ENCODE measurements around the gene CNIH2.

Gene CNIH2

GRCh38 chr11:66285250-66285947 is 7.4 kb downstream of the CNIH2 start:
- Histone ChIP-seq H3K4me3 (no peak overlapping the region), H3K4me1 (peaks cover 9% of the 10 kb centered on the region), H3K27me3 (ENCODE audit: low read depth) (no peaks in the 10 kb centered on the region; the same call in 1 of the 2 replicates), H3K36me3 (replicated peaks) (peaks cover 15% of the 10 kb centered on the region), H3K9me3 (no peaks in the 10 kb centered on the region)
- in situ Hi-C loops (cut with MboI; ENCODE audit: low sequenced_read_pairs): no loop called here
- no peak for DNase-seq (ENCODE audit: low spot score in 2 of 2)

DNA sequence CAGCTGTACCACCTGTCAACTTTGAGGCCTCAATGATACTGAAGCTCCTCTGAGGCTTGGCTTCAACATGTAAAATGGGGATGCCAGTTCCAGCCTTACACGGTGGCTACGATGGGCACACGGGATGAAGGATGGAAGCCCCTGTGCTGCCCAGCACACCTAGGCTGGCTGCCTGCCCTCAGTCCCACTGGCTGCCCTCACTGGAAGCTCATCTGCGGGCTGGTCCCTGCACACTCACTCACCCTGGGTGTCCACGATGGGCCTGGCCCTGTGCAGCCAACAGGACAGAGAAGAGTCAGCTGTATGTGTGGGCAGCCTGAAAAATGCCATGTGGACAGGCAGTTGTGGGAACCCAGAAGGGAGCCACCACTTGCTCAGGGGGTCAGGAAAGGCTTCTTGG is 8.7 kb downstream of the CNIH2 start:
- in situ Hi-C loops (cut with MboI; ENCODE audit: low sequenced_read_pairs): no loop called here
- no peak for DNase-seq (ENCODE audit: low spot score in 2 of 2)
- peaks cover 15% of the 10 kb centered on the region for H3K36me3 ChIP-seq (replicated peaks)
- H3K4me1 ChIP-seq: peaks cover 9% of the 10 kb centered on the region
- H3K4me3 ChIP-seq: no peak overlapping the region
- peaks cover 9% of the 10 kb centered on the region; the same call in 1 of the 2 replicates for H3K27me3 ChIP-seq (ENCODE audit: low read depth)
- no peaks in the 10 kb centered on the region for H3K9me3 ChIP-seq

DNA sequence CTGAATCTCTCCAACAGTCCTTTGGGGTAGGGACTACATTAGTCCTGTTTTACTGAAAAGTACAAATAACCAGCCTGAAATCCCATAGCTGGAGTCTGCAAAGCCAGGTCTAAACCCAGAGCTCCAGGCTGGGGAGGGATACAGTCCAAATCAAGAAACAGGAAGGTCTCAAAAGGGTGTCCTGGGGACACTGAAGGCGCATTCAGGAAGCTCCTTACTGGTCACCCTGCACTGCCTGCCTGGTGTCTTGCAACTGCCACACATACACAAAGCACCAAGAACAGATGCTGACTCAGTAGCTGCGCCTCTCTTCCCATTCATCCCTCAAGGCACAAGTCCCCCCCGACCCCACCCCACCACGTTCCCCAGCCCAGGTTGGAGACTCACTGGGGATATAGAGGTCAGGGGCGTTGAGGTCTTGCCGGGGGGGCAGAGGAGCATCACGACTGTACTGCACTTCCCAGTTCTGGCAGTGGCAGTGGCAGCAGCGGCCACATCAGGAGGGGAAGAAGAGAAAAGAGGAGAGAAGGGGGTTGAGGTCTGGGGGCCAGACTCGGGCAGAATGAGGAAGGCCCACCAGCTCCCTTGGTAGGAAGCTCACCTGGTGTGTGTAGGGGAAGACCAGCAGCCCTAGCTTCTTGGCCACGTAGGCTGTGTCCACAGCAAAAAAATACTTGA is 9.4 kb downstream of the CNIH2 start:
- in situ Hi-C loops (cut with MboI; ENCODE audit: low sequenced_read_pairs): no loop called here
- H3K27me3 ChIP-seq (ENCODE audit: low read depth): peaks cover 14% of the 10 kb centered on the region
- H3K9me3 ChIP-seq: no peaks in the 10 kb centered on the region
- H3K4me1 ChIP-seq: peaks cover 9% of the 10 kb centered on the region
- peaks cover 15% of the 10 kb centered on the region for H3K36me3 ChIP-seq (replicated peaks)
- no peak overlapping the region; the same call in 1 of the 2 replicates for H3K4me3 ChIP-seq
- no peak for DNase-seq (ENCODE audit: low spot score in 2 of 2)

- Histone ChIP-seq H3K36me3 (replicated peaks) (peaks cover 11% of the 10 kb centered on the region), H3K27me3 (ENCODE audit: low read depth) (peaks cover 21% of the 10 kb centered on the region), H3K9me3 (no peaks in the 10 kb centered on the region), H3K4me1 (peaks cover 9% of the 10 kb centered on the region), H3K4me3 (peak overlapping the region; percentile 71)
- in situ Hi-C loops (cut with MboI; ENCODE audit: low sequenced_read_pairs): no loop called here
- no peak for DNase-seq (ENCODE audit: low spot score in 2 of 2)
Measured at GRCh38 chr11:66287889-66288670, 10.1 kb downstream of the CNIH2 start.

GRCh38 chr11:66288671-66289547 is 10.9 kb downstream of the CNIH2 start, which contains the start of gene YIF1A:
Gene YIF1A (minus strand): TSS chr11:66289143. CDS start chr11:66288985, 158 bp downstream.
- peak within 1 kb of the TSS; percentile 71 for H3K4me3 ChIP-seq
- DNase-seq (ENCODE audit: low spot score in 2 of 2): peak; percentile 99
- H3K4me1 ChIP-seq: peaks cover 9% of the 10 kb centered on the region
- peaks cover 29% of the 10 kb centered on the region for H3K27me3 ChIP-seq (ENCODE audit: low read depth)
- peaks cover 11% of the 10 kb centered on the region for H3K36me3 ChIP-seq (replicated peaks)
- H3K9me3 ChIP-seq: no peaks in the 10 kb centered on the region
- in situ Hi-C loops (cut with MboI; ENCODE audit: low sequenced_read_pairs): no loop called here

- in situ Hi-C loops (cut with MboI; ENCODE audit: low sequenced_read_pairs): no loop called here
- Histone ChIP-seq H3K9me3 (no peaks in the 10 kb centered on the region), H3K4me1 (peaks cover 9% of the 10 kb centered on the region), H3K36me3 (replicated peaks) (peaks cover 11% of the 10 kb centered on the region), H3K27me3 (ENCODE audit: low read depth) (peaks cover 29% of the 10 kb centered on the region), H3K4me3 (peak overlapping the region; percentile 71)
- peak; percentile 59 to 90 for DNase-seq (ENCODE audit: low spot score in 2 of 2)
Measured at GRCh38 chr11:66289548-66290329, 11.8 kb downstream of the CNIH2 start.

DNA sequence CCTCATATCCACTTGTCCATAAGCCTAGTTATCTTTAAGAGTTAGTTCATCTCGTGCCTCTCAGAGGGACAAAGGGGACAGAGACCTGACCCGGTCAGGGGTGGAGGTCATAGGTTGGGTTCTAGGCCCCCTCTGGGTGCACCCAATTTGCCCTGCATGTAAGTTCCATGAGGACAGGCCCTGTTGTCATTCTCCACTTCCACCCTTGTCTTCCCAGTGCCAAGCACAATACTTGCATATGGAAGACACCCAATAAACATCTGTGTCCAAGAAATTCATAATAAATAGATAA is 12.3 kb downstream of the CNIH2 start:
- in situ Hi-C loops (cut with MboI; ENCODE audit: low sequenced_read_pairs): no loop called here
- Histone ChIP-seq H3K4me1 (peaks cover 9% of the 10 kb centered on the region), H3K4me3 (no peak overlapping the region), H3K9me3 (no peaks in the 10 kb centered on the region), H3K36me3 (replicated peaks) (peaks cover 8% of the 10 kb centered on the region), H3K27me3 (ENCODE audit: low read depth) (peaks cover 29% of the 10 kb centered on the region)
- DNase-seq (ENCODE audit: low spot score in 2 of 2): no peak

DNA sequence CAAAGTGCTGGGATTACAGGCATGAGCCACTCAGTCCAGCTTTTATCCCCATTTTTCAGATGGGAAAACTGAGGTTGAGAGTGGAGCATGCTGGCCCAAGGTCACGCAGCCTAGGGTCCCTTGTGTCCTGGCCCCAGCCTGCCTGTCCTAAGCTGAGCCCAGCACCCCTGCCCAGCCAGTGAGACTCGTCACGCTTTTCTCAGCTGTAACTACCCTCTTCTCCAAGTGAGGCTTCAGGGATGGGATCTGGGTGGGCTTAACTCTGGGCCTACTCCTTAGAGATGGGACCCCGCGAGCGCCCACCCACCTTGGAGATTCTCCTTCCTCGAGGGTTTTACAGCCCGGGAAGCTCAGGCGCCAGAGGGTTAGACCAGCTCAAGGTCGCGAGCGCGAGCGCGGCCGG is 13.3 kb downstream of the CNIH2 start:
- Histone ChIP-seq H3K36me3 (replicated peaks) (peaks cover 6% of the 10 kb centered on the region), H3K9me3 (no peaks in the 10 kb centered on the region), H3K27me3 (ENCODE audit: low read depth) (peaks cover 29% of the 10 kb centered on the region), H3K4me1 (peaks cover 9% of the 10 kb centered on the region), H3K4me3 (no peak overlapping the region)
- DNase-seq (ENCODE audit: low spot score in 2 of 2): no peak
- in situ Hi-C loops (cut with MboI; ENCODE audit: low sequenced_read_pairs): no loop called here

DNA sequence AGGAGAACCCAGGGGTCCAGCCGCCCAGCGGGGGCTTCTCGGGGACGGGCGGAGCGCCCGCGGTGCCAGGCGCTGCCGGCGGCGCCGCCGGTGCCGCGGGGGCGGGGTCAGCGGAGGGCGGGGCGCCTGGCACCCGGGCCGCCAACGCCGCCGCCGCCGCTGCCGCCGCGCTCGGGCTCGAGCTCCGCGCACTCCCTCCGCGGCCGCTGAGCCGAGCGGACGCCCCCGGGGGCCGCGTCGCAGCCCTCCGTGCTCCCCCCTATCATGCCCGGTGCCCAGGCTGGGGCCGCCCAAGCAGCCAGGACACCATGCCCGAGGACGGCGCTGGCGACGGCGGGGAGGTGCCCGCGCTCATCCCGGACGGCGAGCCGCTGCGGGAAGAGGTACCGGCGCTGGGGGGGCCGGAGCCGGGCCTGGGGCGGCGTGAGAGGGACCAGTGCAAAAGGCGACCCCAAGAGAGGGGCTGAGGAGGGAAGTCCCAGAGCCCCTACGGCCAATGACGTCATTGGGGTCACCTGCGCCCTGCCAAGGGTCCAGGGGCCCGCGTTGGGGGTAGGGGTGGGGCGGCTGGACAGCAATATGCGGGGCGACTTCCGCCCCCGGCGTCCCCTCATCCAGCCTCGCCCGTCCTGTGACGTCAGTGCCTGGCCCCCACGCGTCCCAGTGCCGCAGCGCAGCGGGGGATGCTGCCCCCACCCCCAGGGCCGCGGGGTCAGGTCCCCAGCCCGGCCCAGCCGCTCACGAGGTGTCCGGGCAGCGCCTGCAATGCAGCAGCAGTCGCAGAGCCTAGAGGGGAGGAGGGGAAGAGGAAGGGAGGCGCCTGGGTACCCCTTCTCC is 13.9 kb downstream of the CNIH2 start, which contains the start of gene TMEM151A:
Gene TMEM151A (plus strand): TSS at position 189 of the 837 bp plus-strand sequence. CDS start 120 bp downstream, at position 309.
- Histone ChIP-seq H3K4me3 (peak within 1 kb of the TSS; percentile 21), H3K36me3 (replicated peaks) (peaks cover 3% of the 10 kb centered on the region), H3K9me3 (no peaks in the 10 kb centered on the region), H3K27me3 (ENCODE audit: low read depth) (peaks cover 29% of the 10 kb centered on the region), H3K4me1 (peaks cover 9% of the 10 kb centered on the region)
- in situ Hi-C loops (cut with MboI; ENCODE audit: low sequenced_read_pairs): no loop called here
- no peak for DNase-seq (ENCODE audit: low spot score in 2 of 2)

DNA sequence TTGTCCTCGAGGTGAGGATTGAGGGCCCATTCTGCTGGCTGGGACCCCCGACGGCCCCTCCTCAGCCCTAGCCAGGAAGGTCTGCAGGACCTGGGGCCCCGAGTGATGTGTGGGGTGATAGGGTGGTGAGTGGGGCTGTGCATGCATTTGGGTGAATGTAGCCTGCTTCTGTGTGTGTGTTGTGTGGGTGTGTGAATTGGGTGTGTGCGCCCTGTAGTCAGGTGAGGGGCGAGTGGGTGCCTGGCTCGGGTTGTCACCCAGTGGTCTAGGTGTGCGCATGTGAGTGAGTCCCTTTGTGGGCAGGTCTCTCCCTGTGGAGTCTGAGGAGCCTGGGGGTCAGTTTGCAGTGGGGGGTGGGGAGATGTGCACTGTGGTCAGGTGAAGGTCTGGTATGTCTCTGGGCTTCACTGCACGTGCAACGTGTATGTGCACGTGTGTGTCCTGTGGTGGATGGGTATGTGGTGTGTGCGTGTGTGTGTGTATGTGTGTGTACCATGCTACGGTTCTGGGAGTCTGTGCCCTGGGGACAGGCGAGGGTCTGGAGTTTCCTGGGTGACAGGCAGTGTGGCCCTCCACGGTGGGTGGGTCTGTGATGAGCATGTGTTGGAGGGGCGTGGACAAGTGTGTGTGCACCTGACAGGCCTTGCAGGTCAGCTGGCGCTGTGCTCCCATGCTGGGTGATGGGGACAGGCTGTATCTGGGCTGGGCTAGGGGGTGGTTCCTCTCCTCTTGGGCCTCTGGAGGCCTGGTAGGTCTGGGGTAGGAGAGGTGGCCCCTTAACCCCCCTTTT is 14.8 kb downstream of the CNIH2 start:
- in situ Hi-C loops (cut with MboI; ENCODE audit: low sequenced_read_pairs): no loop called here
- no peak for DNase-seq (ENCODE audit: low spot score in 2 of 2)
- Histone ChIP-seq H3K4me1 (peaks cover 9% of the 10 kb centered on the region), H3K4me3 (no peak overlapping the region), H3K36me3 (replicated peaks) (peaks cover 3% of the 10 kb centered on the region), H3K9me3 (no peaks in the 10 kb centered on the region), H3K27me3 (ENCODE audit: low read depth) (peaks cover 29% of the 10 kb centered on the region)

GRCh38 chr11:66293352-66293751 is 15.4 kb downstream of the CNIH2 start:
- in situ Hi-C loops (cut with MboI; ENCODE audit: low sequenced_read_pairs): no loop called here
- Histone ChIP-seq H3K9me3 (no peaks in the 10 kb centered on the region), H3K27me3 (ENCODE audit: low read depth) (peaks cover 29% of the 10 kb centered on the region), H3K36me3 (replicated peaks) (peaks cover 3% of the 10 kb centered on the region), H3K4me3 (no peak overlapping the region), H3K4me1 (peaks cover 5% of the 10 kb centered on the region)
- no peak for DNase-seq (ENCODE audit: low spot score in 2 of 2)
